Colonic mucosa (tissue), 4 donors: ENCODE data around the gene TAGLN. TPM values are rescaled to one million over a fixed set of nuclear protein-coding genes. Genes with fewer than 3 reads are reported as not detected.

Experiments
- DNase-seq: peaks from one replicate; pipeline ENCODE4 v3.0.0-alpha.2; 2020
- H3K27ac ChIP-seq: fragments of 200-600 bp; one replicate; pipeline ENCODE4 v1.8.0; 2021
- H3K27me3 ChIP-seq: fragments of 200-600 bp; one replicate; pipeline ENCODE4 v1.8.0; 2021
- H3K36me3 ChIP-seq: fragments of 200-600 bp; one replicate; pipeline ENCODE4 v1.8.0; 2021
- H3K4me1 ChIP-seq: fragments of 200-600 bp; one replicate; pipeline ENCODE4 v1.8.0; 2021; ENCODE audit warnings: mild to moderate bottlenecking
- H3K4me3 ChIP-seq: fragments of 200-600 bp; one replicate; pipeline ENCODE4 v1.8.0; 2021
- H3K9ac ChIP-seq, 2 donors: one replicate each; pipeline ENCODE4 v1.7.0; 2013; ENCODE audit warnings: control low read depth in 2 of 2, low read depth in 2 of 2, low read length in 2 of 2
- H3K9me3 ChIP-seq: fragments of 200-600 bp; one replicate; pipeline ENCODE4 v1.8.0; 2021
- intact Hi-C: fragments of 100-400 bp; cut with DNase I; formaldehyde crosslinking; loops from one replicate; pipeline ENCODE4 v1.14.1; 2022
- total RNA-seq, 2 donors: library from RNA; stranded (reverse); fragmentation: NEBNext Ultra II Directional in 1 of 2; extraction: Animal tissue kit (Norgen Biotek cat#: 25700) in 1 of 2; gene quantifications; one replicate each; pipeline ENCODE4 v1.2.1, GENCODE V29; 2021
- TF ChIP-seq, protein P1 (sequence below): fragments of 200-600 bp; IDR thresholded peaks from one replicate; pipeline ENCODE4 v1.8.0; 2022; ENCODE audit warnings: antibody characterized with exemption, mild to moderate bottlenecking
- donor health status: healthy.
- donor health status: DM: no; HTN: no; CAD: no.
- donor health status: DM: no; HTN: no; CAD: no.

The TAGLN gene
- total RNA-seq, 2 donors from 2014 or later = 86.8 to 989 TPM

DNA sequence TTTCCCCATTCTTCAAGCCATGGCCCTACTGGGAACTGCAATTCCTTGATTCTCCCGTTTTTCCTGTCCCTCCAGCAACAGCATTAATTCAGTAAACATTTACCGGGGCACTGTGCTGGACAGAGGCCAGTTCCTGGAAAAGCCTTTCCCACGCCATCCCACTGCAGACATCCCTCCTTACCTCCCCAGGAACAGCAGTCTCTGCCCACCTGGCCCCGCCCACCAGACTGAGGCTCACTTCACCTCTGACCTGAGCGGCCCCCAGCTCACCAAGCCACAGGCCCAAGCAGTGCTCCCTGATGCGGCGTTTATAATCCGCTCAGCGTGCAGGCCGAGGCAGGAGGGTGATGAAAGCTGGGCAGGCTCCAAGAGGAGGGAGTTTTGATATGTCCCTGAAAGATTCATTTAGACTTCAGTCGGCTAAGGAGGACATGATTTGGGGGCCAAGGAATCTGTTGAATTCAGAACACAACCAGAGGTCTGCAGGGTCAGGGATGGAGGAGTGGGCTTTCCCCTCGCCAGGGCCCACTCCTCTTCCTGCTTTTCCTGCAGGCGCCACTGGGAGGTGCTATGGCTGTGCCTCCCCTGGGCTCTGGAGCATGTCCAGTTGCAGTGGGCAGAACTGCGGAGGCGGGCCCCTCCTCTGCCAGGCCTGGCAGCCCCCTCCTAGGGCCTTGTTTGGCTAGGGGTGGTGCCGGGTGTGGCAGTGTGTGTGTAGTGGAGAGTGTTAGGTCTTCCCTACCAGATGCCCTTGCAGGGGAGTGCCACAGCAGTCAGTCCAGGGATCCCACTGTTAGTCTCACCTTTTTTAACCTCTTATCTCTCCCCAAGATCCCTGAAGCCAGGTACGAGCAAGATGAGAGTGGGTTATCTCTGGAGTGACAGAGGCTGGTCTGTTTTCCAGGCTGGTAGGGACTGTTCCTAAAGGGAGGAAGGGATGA lies 1.4 kb upstream of the TAGLN start:
- intact Hi-C loops = no loop called here
- peak overlapping the region; percentile 42 for H3K27ac ChIP-seq
- peaks cover 8% of the 10 kb centered on the region for H3K4me1 ChIP-seq
- no peaks in the 10 kb centered on the region for H3K27me3 ChIP-seq
- peak overlapping the region in 1 of 2 donors; percentile 71 for H3K9ac ChIP-seq
- no peaks in the 10 kb centered on the region for H3K9me3 ChIP-seq
- TF ChIP-seq, protein P1, sequence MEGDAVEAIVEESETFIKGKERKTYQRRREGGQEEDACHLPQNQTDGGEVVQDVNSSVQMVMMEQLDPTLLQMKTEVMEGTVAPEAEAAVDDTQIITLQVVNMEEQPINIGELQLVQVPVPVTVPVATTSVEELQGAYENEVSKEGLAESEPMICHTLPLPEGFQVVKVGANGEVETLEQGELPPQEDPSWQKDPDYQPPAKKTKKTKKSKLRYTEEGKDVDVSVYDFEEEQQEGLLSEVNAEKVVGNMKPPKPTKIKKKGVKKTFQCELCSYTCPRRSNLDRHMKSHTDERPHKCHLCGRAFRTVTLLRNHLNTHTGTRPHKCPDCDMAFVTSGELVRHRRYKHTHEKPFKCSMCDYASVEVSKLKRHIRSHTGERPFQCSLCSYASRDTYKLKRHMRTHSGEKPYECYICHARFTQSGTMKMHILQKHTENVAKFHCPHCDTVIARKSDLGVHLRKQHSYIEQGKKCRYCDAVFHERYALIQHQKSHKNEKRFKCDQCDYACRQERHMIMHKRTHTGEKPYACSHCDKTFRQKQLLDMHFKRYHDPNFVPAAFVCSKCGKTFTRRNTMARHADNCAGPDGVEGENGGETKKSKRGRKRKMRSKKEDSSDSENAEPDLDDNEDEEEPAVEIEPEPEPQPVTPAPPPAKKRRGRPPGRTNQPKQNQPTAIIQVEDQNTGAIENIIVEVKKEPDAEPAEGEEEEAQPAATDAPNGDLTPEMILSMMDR = peak; percentile 52
- peak; percentile 71 for DNase-seq
- H3K36me3 ChIP-seq = no peaks in the 10 kb centered on the region
- no peak overlapping the region for H3K4me3 ChIP-seq

DNA sequence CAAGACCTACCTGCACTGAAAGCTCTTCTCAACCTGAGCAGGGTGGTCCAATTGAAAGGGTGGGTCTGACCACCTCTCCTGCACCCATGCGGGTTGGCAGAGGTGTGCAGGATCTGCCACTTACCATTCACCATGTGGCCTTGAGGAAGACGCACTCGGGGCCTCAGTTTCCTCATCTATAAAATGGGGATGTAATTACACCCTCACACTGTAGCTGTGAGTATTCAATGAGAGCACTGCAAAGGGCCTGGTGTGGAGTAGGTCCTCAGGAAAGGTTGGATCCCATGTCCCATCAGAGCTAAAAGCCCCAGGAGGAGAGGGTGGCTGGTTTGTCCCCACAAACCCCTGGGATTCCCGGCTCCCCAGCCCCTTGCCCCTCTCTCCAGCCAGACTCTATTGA lies 557 bp upstream of the TAGLN start:
- H3K4me3 ChIP-seq = no peak overlapping the region
- H3K9me3 ChIP-seq = no peaks in the 10 kb centered on the region
- DNase-seq = no peak
- no peaks in the 10 kb centered on the region for H3K36me3 ChIP-seq
- H3K27me3 ChIP-seq = no peaks in the 10 kb centered on the region
- intact Hi-C loops = no loop called here
- H3K4me1 ChIP-seq = peaks cover 8% of the 10 kb centered on the region
- peak overlapping the region; percentile 19 to 71 for H3K9ac ChIP-seq
- TF ChIP-seq, protein P1 = no peak
- peak overlapping the region; percentile 42 for H3K27ac ChIP-seq

DNA sequence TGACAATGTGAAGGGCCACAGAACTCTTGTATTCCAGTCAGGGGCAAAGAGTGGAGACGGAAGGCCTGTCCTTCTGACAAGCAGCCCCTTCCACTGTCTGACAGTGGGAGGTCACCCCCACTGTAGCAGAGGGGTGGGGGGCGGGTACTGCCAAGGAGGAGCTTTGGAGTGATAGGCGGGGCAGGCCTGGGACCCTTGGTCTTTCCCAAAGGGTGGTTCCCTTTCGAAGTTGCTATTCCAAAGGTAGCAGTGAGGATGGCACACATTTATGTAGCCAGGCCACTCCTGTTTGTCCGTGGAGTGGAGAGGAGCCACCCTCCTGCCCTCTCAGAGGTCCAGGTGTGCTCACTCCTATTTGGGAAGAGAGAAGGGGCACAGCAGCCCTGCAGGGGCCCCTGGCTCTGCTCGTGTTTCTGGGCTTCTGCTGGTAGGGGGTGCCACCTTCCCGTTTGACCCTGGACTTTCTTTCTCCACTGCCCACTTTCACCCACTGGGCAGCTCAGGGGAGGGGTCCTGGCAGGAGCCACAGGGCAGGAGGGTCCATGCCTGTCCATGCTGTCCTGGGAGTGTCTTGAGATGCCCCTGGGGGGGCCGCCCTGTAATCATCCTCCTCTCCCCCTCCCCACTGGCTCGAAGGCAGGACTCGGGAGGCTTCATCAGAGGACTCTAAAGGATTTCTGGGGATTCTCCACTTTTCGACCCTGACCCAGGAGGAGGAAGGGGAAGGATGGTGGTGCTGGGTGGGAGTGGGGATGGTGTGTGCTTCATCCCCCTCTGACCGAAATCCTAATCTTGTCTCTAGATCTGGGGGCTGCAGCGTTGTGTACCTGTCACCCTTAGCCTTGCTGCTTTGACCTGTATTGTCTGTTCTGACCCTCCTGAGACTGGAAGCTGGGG lies 994 bp downstream of the TAGLN start:
- Histone ChIP-seq H3K4me1 (peaks cover 8% of the 10 kb centered on the region), H3K4me3 (peak overlapping the region; percentile 33), H3K9me3 (no peaks in the 10 kb centered on the region), H3K9ac (peak overlapping the region; percentile 74 to 77), H3K27ac (peak overlapping the region; percentile 71), H3K27me3 (no peaks in the 10 kb centered on the region), H3K36me3 (no peaks in the 10 kb centered on the region)
- TF ChIP-seq, protein P1 = no peak
- intact Hi-C loops = no loop called here
- no peak for DNase-seq

DNA sequence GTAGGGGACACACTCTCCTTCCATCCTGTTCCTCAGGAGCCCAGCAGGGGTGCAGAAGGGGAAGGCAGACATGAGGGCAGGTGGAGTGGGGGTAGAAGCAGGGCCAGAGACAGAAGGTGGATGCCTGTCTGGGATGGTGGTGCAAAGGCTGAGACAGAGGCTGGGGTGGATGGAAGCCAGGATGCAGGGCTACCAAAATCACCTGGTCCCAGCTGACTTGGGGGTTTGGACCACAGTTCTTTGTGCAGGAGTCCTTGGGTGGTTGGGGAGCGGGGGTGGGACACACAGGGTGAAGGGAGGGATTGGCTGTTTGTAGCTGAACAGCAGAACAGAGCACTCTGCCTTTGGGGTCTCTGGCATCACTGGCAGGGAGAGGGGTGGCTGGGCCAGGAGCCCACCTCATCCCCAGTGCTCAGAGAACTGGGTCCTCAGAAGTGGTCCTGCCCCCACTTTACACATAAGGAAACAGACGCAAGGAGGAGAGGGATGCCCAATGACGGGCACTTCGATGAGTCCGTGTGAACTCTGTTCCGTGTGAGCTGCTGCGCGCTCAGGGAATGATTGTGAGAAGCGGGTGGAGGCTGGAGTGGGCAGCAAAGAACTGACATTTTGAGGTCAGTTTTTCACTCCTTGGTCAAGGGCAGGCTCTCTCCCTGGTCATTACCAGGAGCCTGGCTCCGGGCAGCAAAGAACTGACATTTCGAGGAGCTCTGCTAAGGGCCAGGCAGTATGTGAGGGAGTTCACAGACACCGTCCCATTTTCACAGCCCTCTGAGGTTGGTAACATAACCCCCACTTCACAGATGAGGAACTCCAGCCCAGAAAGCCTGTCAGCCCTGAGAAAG lies 1.9 kb downstream of the TAGLN start:
- Histone ChIP-seq H3K9ac (peak overlapping the region; percentile 60 to 74), H3K27ac (peak overlapping the region; percentile 71), H3K9me3 (no peaks in the 10 kb centered on the region), H3K4me1 (peaks cover 8% of the 10 kb centered on the region), H3K36me3 (no peaks in the 10 kb centered on the region), H3K27me3 (no peaks in the 10 kb centered on the region), H3K4me3 (peak overlapping the region; percentile 33)
- DNase-seq = no peak
- TF ChIP-seq, protein P1 = no peak
- intact Hi-C loops = no loop called here
